Thymus (tissue), 11 donors: ENCODE results near the gene MARF1. TPM values are rescaled to one million over a fixed set of nuclear protein-coding genes. Genes with fewer than 3 reads are reported as not detected.

Source experiments
- DNase-seq, 9 donors: peaks; one replicate each; pipeline ENCODE4 v3.0.0-alpha.2; 2013; ENCODE audit warnings: low spot score in 9 of 9, low read depth in 6 of 9, missing footprints in 1 of 9
- H3K27ac ChIP-seq, 2 donors: one replicate each; pipeline ENCODE4 v1.5.1; 2013; ENCODE audit warnings: control low read depth in 1 of 2, low read depth in 1 of 2, low read length in 1 of 2, mild to moderate bottlenecking in 1 of 2, moderate library complexity in 1 of 2
- H3K27me3 ChIP-seq, 2 donors: one replicate each; pipeline ENCODE4 v1.5.1; 2013; ENCODE audit warnings: low read length in 1 of 2; ENCODE audit not compliant: control insufficient read depth in 2 of 2, insufficient read depth in 1 of 2
- H3K36me3 ChIP-seq, 2 donors: one replicate each; pipeline ENCODE4 v1.5.1; 2013; ENCODE audit warnings: low read length in 1 of 2, mild to moderate bottlenecking in 1 of 2, moderate library complexity in 1 of 2; ENCODE audit not compliant: control insufficient read depth in 2 of 2, insufficient read depth in 2 of 2
- H3K4me1 ChIP-seq, 2 donors: one replicate each; pipeline ENCODE4 v1.5.1; 2013; ENCODE audit warnings: low read length in 2 of 2; ENCODE audit not compliant: control insufficient read depth in 2 of 2, insufficient read depth in 2 of 2
- H3K4me3 ChIP-seq, 2 donors: one replicate each; pipeline ENCODE4 v1.5.1; 2013; ENCODE audit warnings: low read length in 2 of 2, control low read depth in 1 of 2, mild to moderate bottlenecking in 1 of 2
- H3K9me3 ChIP-seq, 2 donors: one replicate each; pipeline ENCODE4 v1.5.1; 2013; ENCODE audit warnings: low read length in 1 of 2, mild to moderate bottlenecking in 1 of 2; ENCODE audit not compliant: control insufficient read depth in 2 of 2, insufficient read depth in 1 of 2
- WGBS: extraction: QIAGEN DNeasy Blood & Tissue Kit; methylation state at CpG from one replicate; pipeline ENCODE4 v1.1.7; 2013; 5-methylcytosine and 5-hydroxymethylcytosine counted together
- polyA plus RNA-seq: library from polyadenylated mRNA; stranded (reverse); fragments of 200-250 nt; gene quantifications from one replicate; pipeline ENCODE4 v1.2.3, GENCODE V29; 2013
- total RNA-seq: library from RNA; stranded (reverse); fragments of 120-200 nt; gene quantifications from one replicate; pipeline ENCODE4 v1.2.4, GENCODE V29; 2013
- donor health status: healthy.

MARF1 gene
- total and polyA plus RNA-seq, 2 donors: 12.6 to 33.7 TPM

DNA sequence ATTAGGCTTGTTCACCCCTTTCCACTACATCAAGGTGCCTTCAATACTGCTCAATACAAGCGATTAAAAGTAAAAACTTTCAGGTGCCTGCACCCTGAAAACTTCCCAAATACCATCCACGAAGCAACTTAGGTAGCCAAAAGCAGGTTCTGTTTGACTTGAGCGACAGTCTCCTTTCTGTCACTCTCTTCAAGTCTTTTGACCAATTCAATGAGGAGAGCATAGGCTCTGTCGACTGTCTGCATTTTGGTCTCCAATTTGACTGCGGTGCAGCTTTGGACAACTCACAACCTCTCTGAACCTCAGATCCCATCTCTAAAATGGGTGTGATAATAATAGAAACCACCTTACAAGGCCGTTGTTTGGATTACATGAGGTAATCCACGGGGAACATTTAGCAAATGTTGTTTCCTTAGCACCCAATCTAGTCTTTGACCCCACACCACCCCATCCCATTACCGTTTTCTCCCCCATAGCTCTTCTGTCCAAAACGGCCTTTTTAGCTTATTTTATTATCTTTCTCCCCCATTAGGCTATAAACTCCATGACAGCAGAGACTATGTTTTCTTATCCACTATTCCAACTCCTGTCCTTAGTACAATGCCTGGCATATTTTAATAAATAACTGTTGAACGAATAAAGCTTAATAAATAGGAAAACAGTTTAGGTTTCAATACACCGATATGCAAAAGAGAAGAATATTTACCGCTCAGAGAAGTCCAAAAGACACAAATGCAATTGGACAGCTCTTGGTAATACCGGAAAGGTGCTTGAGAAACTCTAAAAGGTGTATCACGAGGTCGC is 999 bp downstream of the MARF1 start:
- Histone ChIP-seq H3K4me1 (peaks cover 9 to 11% of the 10 kb centered on the region in 2 donors), H3K27ac (peak overlapping the region; percentile 89 to 90), H3K27me3 (no peaks in the 10 kb centered on the region), H3K4me3 (peak overlapping the region; percentile 85 to 93), H3K9me3 (no peaks in the 10 kb centered on the region), H3K36me3 (peaks cover 13 to 17% of the 10 kb centered on the region in 2 donors)
- DNase-seq: no peak
- whole genome bisulfite sequencing: 25% methylated on average over 15 of the region's 15 CpGs

DNA sequence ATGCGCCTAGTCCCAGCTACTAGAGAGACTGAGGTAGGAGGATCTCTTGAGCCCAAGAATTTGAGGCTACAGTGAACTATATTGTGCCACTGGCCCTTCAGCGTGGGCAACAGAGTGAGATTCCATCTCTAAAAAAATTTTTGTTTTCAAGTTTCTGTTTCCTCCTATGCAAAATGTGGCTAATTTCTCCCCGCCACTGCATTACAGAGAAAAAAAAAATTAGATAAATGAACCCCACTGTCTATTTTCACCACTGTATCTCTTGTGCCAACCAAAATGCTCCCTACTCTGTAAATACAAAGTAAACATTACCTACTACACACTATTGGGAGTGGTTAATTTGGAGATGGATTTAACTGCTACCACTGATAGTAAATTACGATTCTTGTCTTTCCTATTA is 2.0 kb downstream of the MARF1 start:
- WGBS: 95% methylated on average over 4 of the region's 4 CpGs
- H3K27ac ChIP-seq: no peak overlapping the region

DNA sequence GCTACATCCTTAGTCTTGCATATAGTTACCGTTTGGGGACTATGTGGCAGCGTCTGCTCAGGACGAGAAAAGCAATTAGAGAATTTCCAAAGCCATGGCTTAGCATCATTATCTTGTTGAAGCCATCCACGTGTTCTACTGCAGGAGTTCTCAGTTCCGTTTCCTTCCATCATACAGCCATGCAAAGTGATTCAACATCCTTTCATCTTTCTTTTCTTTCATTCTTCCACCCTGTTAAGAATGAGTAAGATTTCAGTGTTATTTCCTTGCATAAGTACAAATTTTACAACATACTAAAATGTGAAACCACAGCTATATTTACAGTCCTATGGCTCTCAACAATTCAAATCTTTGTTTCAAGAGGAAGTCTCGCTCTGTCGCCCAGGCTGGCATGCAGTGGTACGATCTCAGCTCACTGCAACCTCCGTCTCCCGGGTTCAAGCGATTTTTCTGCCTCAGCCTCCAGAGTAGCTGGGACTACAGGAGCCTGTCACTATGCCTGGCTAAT is 3.8 kb downstream of the MARF1 start:
- Histone ChIP-seq H3K27ac (no peak overlapping the region), H3K4me3 (no peak overlapping the region), H3K36me3 (peaks cover 30 to 42% of the 10 kb centered on the region in 2 donors), H3K9me3 (no peaks in the 10 kb centered on the region), H3K4me1 (peaks cover 8 to 9% of the 10 kb centered on the region in 2 donors), H3K27me3 (no peaks in the 10 kb centered on the region)
- 93% methylated on average over 11 of the region's 11 CpGs for WGBS
- no peak for DNase-seq

More for the DNA sequence above, 2.0 kb downstream of the MARF1 start:
- no peak overlapping the region for H3K4me3 ChIP-seq
- peaks cover 16 to 25% of the 10 kb centered on the region in 2 donors for H3K36me3 ChIP-seq
- H3K4me1 ChIP-seq: peaks cover 9 to 11% of the 10 kb centered on the region in 2 donors
- no peaks in the 10 kb centered on the region for H3K27me3 ChIP-seq
- no peak for DNase-seq
- H3K9me3 ChIP-seq: no peaks in the 10 kb centered on the region

DNA sequence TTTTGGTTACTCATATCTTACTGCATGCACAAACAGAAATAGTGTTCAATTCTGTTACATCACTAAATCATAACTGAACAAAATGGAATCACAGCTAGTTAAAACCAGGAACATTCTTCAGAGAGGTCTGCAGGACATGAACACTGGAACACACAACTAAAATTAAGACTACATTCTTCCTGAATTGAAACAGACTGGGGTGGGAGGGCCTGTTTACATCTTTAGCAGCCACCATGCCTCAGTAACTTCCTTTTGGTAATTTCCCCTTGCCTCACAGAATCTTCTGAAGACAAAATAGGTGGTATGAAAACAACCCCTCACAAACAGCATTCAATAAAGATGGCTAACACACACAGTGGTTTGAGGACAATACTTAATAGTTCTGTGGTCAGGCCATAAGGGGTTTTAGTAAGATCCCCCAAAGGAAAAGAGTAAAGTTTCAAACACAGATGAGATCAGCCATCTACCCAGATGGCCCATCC is 6.5 kb downstream of the MARF1 start:
- no peak overlapping the region for H3K4me3 ChIP-seq
- H3K27ac ChIP-seq: no peak overlapping the region
- DNase-seq: peak in 1 of 9 donors; percentile 22
- H3K27me3 ChIP-seq: no peaks in the 10 kb centered on the region
- no peaks in the 10 kb centered on the region for H3K9me3 ChIP-seq
- peaks cover 44 to 64% of the 10 kb centered on the region in 2 donors for H3K36me3 ChIP-seq
- peaks cover 0 to under 1% of the 10 kb centered on the region in 2 donors for H3K4me1 ChIP-seq

DNA sequence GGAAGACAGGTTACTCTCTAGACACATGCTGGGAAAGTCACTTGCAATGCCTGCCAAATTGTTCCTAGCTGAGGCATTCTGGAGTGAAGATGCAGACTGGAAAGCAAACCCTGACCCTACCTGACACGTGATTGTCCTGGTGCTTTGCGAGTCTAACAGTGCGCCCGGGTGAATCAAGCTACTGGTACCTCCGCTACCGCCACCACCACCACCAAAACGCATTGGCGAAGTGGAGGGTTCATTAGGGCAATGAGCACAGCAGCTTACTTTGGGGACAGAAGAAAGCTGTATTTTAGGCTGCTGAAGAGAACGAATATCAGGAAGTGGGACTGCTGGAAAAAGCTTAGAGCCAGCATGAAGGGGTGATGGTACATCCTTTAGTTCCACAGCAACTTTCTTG is 7.0 kb downstream of the MARF1 start:
- Histone ChIP-seq H3K4me1 (no peaks in the 10 kb centered on the region), H3K27ac (no peak overlapping the region), H3K4me3 (no peak overlapping the region), H3K27me3 (no peaks in the 10 kb centered on the region), H3K9me3 (no peaks in the 10 kb centered on the region), H3K36me3 (peaks cover 49 to 68% of the 10 kb centered on the region in 2 donors)
- no peak for DNase-seq
- 96% methylated on average over 9 of the region's 9 CpGs for WGBS

DNA sequence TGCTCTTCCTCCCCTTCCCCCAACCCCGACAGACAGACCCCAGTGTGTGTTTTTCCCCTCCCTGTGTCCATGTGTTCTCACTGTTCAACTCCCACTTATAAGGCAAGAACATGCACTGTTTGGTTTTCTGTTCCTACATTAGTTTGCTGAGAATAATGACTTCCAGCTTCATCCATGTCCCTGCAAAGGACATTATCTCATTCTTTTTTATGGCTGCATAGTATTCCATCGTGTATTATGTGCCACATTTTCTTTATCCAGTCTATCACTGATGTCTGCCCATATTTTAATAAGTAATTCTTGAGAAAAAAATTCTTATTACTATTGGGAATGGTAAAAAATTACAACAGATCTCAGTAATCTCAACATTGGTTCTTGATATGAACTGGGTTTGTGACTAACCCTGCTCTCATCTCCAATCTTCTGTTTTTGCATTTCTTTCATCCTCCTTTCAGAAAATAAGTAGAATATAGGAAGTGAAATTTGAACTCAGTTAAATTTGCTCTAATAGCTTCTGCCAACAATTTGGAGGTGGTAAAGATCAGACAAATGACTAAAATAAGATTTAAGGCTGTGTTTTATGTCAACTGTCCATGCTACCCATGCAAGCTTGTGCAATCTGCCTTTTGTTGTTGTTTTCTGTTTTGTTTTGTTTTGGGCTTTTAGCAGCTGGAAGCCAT is 11.1 kb downstream of the MARF1 start:
- H3K27ac ChIP-seq: no peak overlapping the region
- peaks cover 49 to 73% of the 10 kb centered on the region in 2 donors for H3K36me3 ChIP-seq
- no peak overlapping the region for H3K4me3 ChIP-seq
- H3K27me3 ChIP-seq: no peaks in the 10 kb centered on the region
- 97% methylated on average over 2 of the region's 2 CpGs for WGBS
- DNase-seq: no peak
- no peaks in the 10 kb centered on the region for H3K9me3 ChIP-seq
- no peaks in the 10 kb centered on the region for H3K4me1 ChIP-seq

DNA sequence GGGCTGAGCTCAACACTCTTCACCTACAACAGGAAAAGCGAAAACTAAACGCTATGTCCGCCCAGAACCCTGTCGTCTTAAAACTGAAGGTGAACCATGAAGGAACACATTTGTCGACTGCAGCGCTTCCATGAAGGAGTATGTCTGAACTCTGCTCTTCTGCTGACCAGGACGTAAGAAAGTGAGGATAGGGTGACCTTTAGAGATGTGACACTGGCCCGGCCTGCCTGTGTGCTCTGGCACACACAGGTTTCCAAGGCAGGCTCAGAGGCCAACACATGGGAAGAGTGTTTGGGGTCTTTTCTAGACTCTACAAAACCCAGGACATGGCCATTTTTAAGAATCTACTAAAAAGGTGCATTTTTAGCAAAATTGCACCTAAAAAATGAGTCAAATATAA is 21.1 kb downstream of the MARF1 start:
- WGBS: 92% methylated on average over 8 of the region's 8 CpGs
- DNase-seq: no peak
- Histone ChIP-seq H3K9me3 (no peaks in the 10 kb centered on the region), H3K4me3 (no peak overlapping the region), H3K27me3 (no peaks in the 10 kb centered on the region), H3K27ac (no peak overlapping the region), H3K36me3 (peaks cover 70 to 82% of the 10 kb centered on the region in 2 donors), H3K4me1 (no peaks in the 10 kb centered on the region)

DNA sequence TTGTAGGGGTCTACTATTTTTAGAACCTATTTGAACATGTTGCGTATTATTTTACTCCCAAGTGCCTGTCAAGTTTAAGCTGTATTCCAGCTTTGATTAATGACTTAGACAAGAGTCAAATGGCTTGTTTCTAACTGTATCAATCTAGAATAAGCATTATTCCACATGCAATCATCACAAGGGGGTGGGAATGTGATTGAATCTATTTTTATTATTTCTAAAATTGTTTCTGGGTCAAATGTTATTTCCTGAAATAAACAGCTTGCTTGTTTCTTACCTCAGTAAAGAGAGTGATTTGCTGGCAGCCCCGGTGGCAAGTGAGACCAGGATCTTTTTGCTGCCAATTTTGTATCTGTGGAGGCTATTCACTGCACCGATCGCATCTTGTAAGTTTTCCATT is 21.5 kb downstream of the MARF1 start:
- WGBS: 94% methylated on average over 4 of the region's 4 CpGs
- no peaks in the 10 kb centered on the region for H3K9me3 ChIP-seq
- no peak for DNase-seq

DNA sequence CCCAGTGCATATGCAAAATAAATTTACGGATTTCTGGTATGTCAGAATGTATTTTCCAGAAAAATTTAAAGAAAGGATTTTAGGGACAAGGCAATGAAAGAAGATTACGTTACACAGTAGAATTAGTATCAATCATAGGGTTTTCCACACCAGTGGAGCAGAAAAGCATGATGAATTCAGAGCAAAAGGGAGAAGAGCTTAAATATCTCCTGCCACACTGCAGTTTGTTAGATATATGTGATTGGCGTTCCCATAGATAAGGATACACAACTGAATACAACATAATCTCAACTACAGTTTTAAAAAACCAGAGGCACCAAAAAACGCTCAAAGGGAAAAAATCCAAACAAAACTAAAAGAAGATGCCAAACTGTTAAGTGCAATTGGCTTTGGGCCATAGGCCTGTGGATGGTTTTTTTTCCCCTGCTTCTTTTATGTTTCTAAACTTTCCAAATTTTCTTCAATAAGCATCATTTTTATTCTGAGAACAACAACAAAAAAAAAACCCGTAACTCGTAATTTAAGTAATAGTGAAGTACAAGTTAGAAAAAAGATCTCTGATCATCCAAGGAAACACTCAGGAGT is 22.3 kb downstream of the MARF1 start:
- no peak overlapping the region for H3K4me3 ChIP-seq
- no peaks in the 10 kb centered on the region for H3K9me3 ChIP-seq
- DNase-seq: no peak
- H3K27ac ChIP-seq: no peak overlapping the region
- no peaks in the 10 kb centered on the region for H3K27me3 ChIP-seq
- H3K36me3 ChIP-seq: peaks cover 75 to 87% of the 10 kb centered on the region in 2 donors
- WGBS: 97% methylated on average over 6 of the region's 6 CpGs
- H3K4me1 ChIP-seq: no peaks in the 10 kb centered on the region

More for the DNA sequence above, 21.5 kb downstream of the MARF1 start:
- no peaks in the 10 kb centered on the region for H3K27me3 ChIP-seq
- peaks cover 72 to 86% of the 10 kb centered on the region in 2 donors for H3K36me3 ChIP-seq
- H3K27ac ChIP-seq: no peak overlapping the region
- H3K4me3 ChIP-seq: no peak overlapping the region
- no peaks in the 10 kb centered on the region for H3K4me1 ChIP-seq
